ENCODE data around the gene PUM2.

Gene PUM2

GRCh38 chr2:20343128-20343527 is 7.5 kb downstream of the PUM2 start:
- DNase-seq = no peak

- DNase-seq = no peak
Observed at GRCh38 chr2:20339012-20339411, 11.6 kb downstream of the PUM2 start.

- no peak for DNase-seq
Observed at GRCh38 chr2:20334605-20335203, 15.9 kb downstream of the PUM2 start.

GRCh38 chr2:20333738-20334137 is 16.9 kb downstream of the PUM2 start:
- DNase-seq = no peak

- DNase-seq = no peak
Observed at GRCh38 chr2:20330192-20330591, 20.5 kb downstream of the PUM2 start.

GRCh38 chr2:20327370-20327769 is 23.3 kb downstream of the PUM2 start:
- DNase-seq = no peak

- peak; percentile 26 for DNase-seq
Observed at GRCh38 chr2:20326163-20326780, 24.4 kb downstream of the PUM2 start.

- DNase-seq = no peak
Observed at GRCh38 chr2:20322527-20323300, 27.9 kb downstream of the PUM2 start.

GRCh38 chr2:20317690-20318089 is 33.0 kb downstream of the PUM2 start:
- DNase-seq = no peak

GRCh38 chr2:20317197-20317596 is 33.4 kb downstream of the PUM2 start:
- no peak for DNase-seq

GRCh38 chr2:20314562-20315501 is 35.8 kb downstream of the PUM2 start:
- no peak for DNase-seq

- no peak for DNase-seq
Observed at GRCh38 chr2:20313659-20314058, 37.0 kb downstream of the PUM2 start.

- DNase-seq = no peak
Observed at GRCh38 chr2:20309001-20309400, 41.6 kb downstream of the PUM2 start.

- no peak for DNase-seq
Observed at GRCh38 chr2:20307311-20307710, 43.3 kb downstream of the PUM2 start.

GRCh38 chr2:20304411-20304810 is 46.2 kb downstream of the PUM2 start:
- no peak for DNase-seq

- no peak for DNase-seq
Observed at GRCh38 chr2:20303966-20304365, 46.7 kb downstream of the PUM2 start.

- no peak for DNase-seq
Observed at GRCh38 chr2:20302019-20302418, 48.6 kb downstream of the PUM2 start.

GRCh38 chr2:20300656-20301055 is 50.0 kb downstream of the PUM2 start:
- no peak for DNase-seq

- DNase-seq = no peak
Observed at GRCh38 chr2:20299113-20299512, 51.5 kb downstream of the PUM2 start.

GRCh38 chr2:20294231-20294630 is 56.4 kb downstream of the PUM2 start:
- DNase-seq = no peak

GRCh38 chr2:20292984-20293383 is 57.7 kb downstream of the PUM2 start:
- no peak for DNase-seq

- DNase-seq = no peak
Observed at GRCh38 chr2:20291846-20292408, 58.7 kb downstream of the PUM2 start.

GRCh38 chr2:20291106-20291564 is 59.5 kb downstream of the PUM2 start:
- DNase-seq = no peak

Measured in T-helper 9 cell (primary cell).